ENCODE measurements around the gene BCAS1. TPM values are rescaled to one million over a fixed set of nuclear protein-coding genes. Genes with fewer than 3 reads are reported as not detected.
A peak's percentile ranks its signal among the peaks of the same experiment; 100 is the strongest.

The BCAS1 gene
- total and polyA plus RNA-seq, 10 of the 15 experiments (the other 5 are each of a cell fraction or from before 2014, with no cell fraction given): 0.21 to 1.4 (median 0.55) TPM

GRCh38 chr20:53922901-53923314 is 147.5 kb downstream of the BCAS1 start:
- H3K4me1 ChIP-seq (ENCODE audit: control insufficient read depth, insufficient read depth, low read length): peaks cover 64% of the 10 kb centered on the region
- peak; percentile 66 for TF ChIP-seq CHD2 (IDR thresholded peaks at IDR 0.05; ENCODE audit: borderline replicate concordance, low read depth, low read length)
- no peak for TF ChIP-seq SMAD1 (IDR thresholded peaks at IDR 0.05; ENCODE audit: low read depth, partially characterized antibody)
- TF ChIP-seq EP300 (IDR thresholded peaks at IDR 0.05; ENCODE audit: borderline replicate concordance in 1 of 2, control insufficient read depth in 1 of 2, low read depth in 2 of 2, low read length in 2 of 2): peak; percentile 77 to 95
- TF ChIP-seq BHLHE40 (IDR thresholded peaks at IDR 0.05; ENCODE audit: borderline replicate concordance in 1 of 2, low read depth in 2 of 2, low read length in 1 of 2): peak in 1 of 2 experiments; percentile 59; a peak in 2 of 4 replicates
- peak; percentile 77; the same call in 1 of the 2 replicates for TF ChIP-seq NFXL1 (IDR thresholded peaks at IDR 0.05; ENCODE audit: borderline replicate concordance)
- TF ChIP-seq SUZ12 (IDR thresholded peaks at IDR 0.05; ENCODE audit: unreplicated experiment): no peak
- no peak for TF ChIP-seq RAD51 (IDR thresholded peaks at IDR 0.05)
- no peak; the same call in 1 of the 2 replicates for TF ChIP-seq PML (IDR thresholded peaks at IDR 0.05; ENCODE audit: low read length)
- peak; percentile 95 for TF ChIP-seq ATF7 (IDR thresholded peaks at IDR 0.05; ENCODE audit: low read depth)
- TF ChIP-seq CBX5 (IDR thresholded peaks at IDR 0.05; ENCODE audit: low read depth): peak; percentile 79
- peak; percentile 39; the same call in 1 of the 2 replicates for TF ChIP-seq SMC3 (IDR thresholded peaks at IDR 0.05; ENCODE audit: borderline replicate concordance, low read length)
- TF ChIP-seq TAF1 (IDR thresholded peaks at IDR 0.05; ENCODE audit: borderline replicate concordance, low read depth, low read length): no peak
- TF ChIP-seq FOXM1 (IDR thresholded peaks at IDR 0.05; ENCODE audit: low read depth, low read length): peak; percentile 74; the same call in 1 of the 2 replicates
- no peak for TF ChIP-seq SUPT20H (IDR thresholded peaks at IDR 0.05; ENCODE audit: borderline replicate concordance, control insufficient read depth, low read depth, low read length)
- peak; percentile 93 for TF ChIP-seq IRF4 (IDR thresholded peaks at IDR 0.05; ENCODE audit: low read depth, low read length)
- peak; percentile 70 for TF ChIP-seq SKIL (IDR thresholded peaks at IDR 0.05; ENCODE audit: low read depth, poor library complexity, severe bottlenecking)
- TF ChIP-seq MYB (IDR thresholded peaks at IDR 0.05; ENCODE audit: borderline replicate concordance, low read depth, low read length): no peak
- TF ChIP-seq TCF12 (IDR thresholded peaks at IDR 0.05; ENCODE audit: low read depth, low read length): no peak
- TF ChIP-seq E4F1 (IDR thresholded peaks at IDR 0.05; ENCODE audit: borderline replicate concordance, partially characterized antibody): no peak
- TF ChIP-seq CREB1 (IDR thresholded peaks at IDR 0.05; ENCODE audit: low read depth): no peak

More at GRCh38 chr20:53922901-53923314, 147.5 kb downstream of the BCAS1 start:
- DNase-seq (ENCODE audit: low read depth, low spot score) (no peak), FAIRE-seq (peak; percentile 65), ATAC-seq (peak; percentile 75)
- H2AFZ ChIP-seq (ENCODE audit: control insufficient read depth, low read depth, low read length): no peak overlapping the region
- intact Hi-C loops (cut with micrococcal nuclease; ENCODE audit: unreplicated experiment) (no loop called here), in situ Hi-C loops (cut with MboI) (no loop called here)
- ChIA-PET CTCF (interaction anchor here (4.0 to 20.5 kb wide), 3 partner anchors 6 to 17 kb away, joined by 23 to 258 read pairs (median 109); no protein-coding TSS in a partner anchor), POLR2A (interaction anchor here (0.5 to 3.6 kb wide), 4 partner anchors 9 to 328 kb away, joined by 3 to 29 read pairs (median 8); no protein-coding TSS in a partner anchor), SMC1A (ENCODE audit: uncharacterized antibody, unreplicated experiment) (interaction anchor here (0.8 to 6.7 kb wide), 6 partner anchors 7 to 340 kb away, joined by 3 to 85 read pairs (median 7); no protein-coding TSS in a partner anchor), RAD21 (ENCODE audit: unreplicated experiment) (interaction anchor here (0.9 to 13.5 kb wide), 6 partner anchors 11 to 344 kb away, joined by 3 to 394 read pairs (median 4); no protein-coding TSS in a partner anchor)
- H3K79me2 ChIP-seq (ENCODE audit: control insufficient read depth, insufficient read depth, low read length): no peaks in the 10 kb centered on the region; the same call in 1 of the 2 replicates
- no peak overlapping the region for H3K4me3 ChIP-seq
- H3K9ac ChIP-seq (ENCODE audit: control insufficient read depth, insufficient read depth, low read length): no peak overlapping the region; the same call in 1 of the 2 replicates
- no peaks in the 10 kb centered on the region; the same call in 2 of the 3 replicates for H3K9me3 ChIP-seq (replicated peaks; ENCODE audit: control insufficient read depth, insufficient read depth, low read length)
- H3K4me2 ChIP-seq (ENCODE audit: control insufficient read depth, insufficient read depth): peak overlapping the region; percentile 32
- BruUV-seq (replicated peaks): no TSS peak
- WGBS (ENCODE audit: insufficient coverage, insufficient replicate concordance, low lambda C conversion rate, missing lambda C conversion rate): 7% methylated on average over 4 of the region's 4 CpGs
- H4K20me1 ChIP-seq (ENCODE audit: control insufficient read depth, insufficient read depth): no peaks in the 10 kb centered on the region
- peak overlapping the region; percentile 74 for H3K27ac ChIP-seq (ENCODE audit: control insufficient read depth, insufficient read depth)
- H3K27me3 ChIP-seq (replicated peaks in 1 of 2; ENCODE audit: control insufficient read depth in 2 of 2, insufficient read depth in 2 of 2, low read length in 1 of 2): no peaks in the 10 kb centered on the region
- no peaks in the 10 kb centered on the region; a peak in 1 of 4 replicates for H3K36me3 ChIP-seq (ENCODE audit: control insufficient read depth in 2 of 2, insufficient read depth in 2 of 2, low read length in 1 of 2)
